Endothelial cell of umbilical vein (primary cell): ENCODE results near the gene ADAMTS17. TPM values are rescaled to one million over a fixed set of nuclear protein-coding genes. Genes with fewer than 3 reads are reported as not detected.

ENCODE experiments used
- BruUV-seq: library from RNA; stranded (reverse); fragments of 400-500 nt; replicated peaks from 2 replicates; lab custom pipeline; 2021; lab: Mats Ljungman, UMichigan
- CTCF ChIA-PET: fragments of 300-600, 350-600 bp; sonication (Branson Sonifier 250); formaldehyde crosslinking; loops from one replicate; lab custom pipeline; 2021; ENCODE audit warnings: antibody characterized with exemption, inconsistent platforms; lab: Charles Lee
- POLR2A ChIA-PET: fragments of 300-600, 350-600 bp; sonication (Branson Sonifier 250); formaldehyde crosslinking; loops from one replicate; lab custom pipeline; 2021; ENCODE audit warnings: antibody characterized with exemption, inconsistent platforms; lab: Charles Lee
- DNase-seq: peaks from one replicate; pipeline ENCODE4 v3.0.0-alpha.2; 2011; ENCODE audit warnings: low read depth, low spot score
- FAIRE-seq: peaks from 2 replicates; lab custom pipeline; 2011; peaks lifted over from hg19 to GRCh38; lab: Jason Lieb, UNC
- H2AFZ ChIP-seq: 2 replicates; pipeline ENCODE4 v1.6.0; 2012; ENCODE audit warnings: low read depth, low read length, control low read depth, inconsistent platforms
- H3K27ac ChIP-seq: 2 replicates; pipeline ENCODE4 v1.5.1; 2011; ENCODE audit warnings: low read depth, mild to moderate bottlenecking, control low read depth, low read length, moderate library complexity; ENCODE audit not compliant: insufficient read depth
- H3K27me3 ChIP-seq, 2 experiments: 2 replicates each; pipeline versions ENCODE4 v1.6.0 to v1.6.1; 2011; ENCODE audit warnings: low read length in 2 of 2, mixed read lengths in 1 of 2; ENCODE audit not compliant: control insufficient read depth in 2 of 2, insufficient read depth in 2 of 2
- H3K36me3 ChIP-seq, 2 experiments: 2 replicates in 1 of 2; 3 replicates in 1 of 2; pipeline ENCODE4 v1.5.1; 2011; ENCODE audit warnings: low read length in 2 of 2, mild to moderate bottlenecking in 1 of 2, moderate library complexity in 1 of 2; ENCODE audit not compliant: control insufficient read depth in 2 of 2, insufficient read depth in 2 of 2; ENCODE audit errors: extremely low read depth in 1 of 2
- H3K4me1 ChIP-seq: 3 replicates; pipeline ENCODE4 v1.5.1; 2011; ENCODE audit warnings: mild to moderate bottlenecking, low read length; ENCODE audit not compliant: control insufficient read depth, insufficient read depth; ENCODE audit errors: extremely low read depth
- H3K4me2 ChIP-seq: 2 replicates; pipeline ENCODE4 v1.6.1; 2011; ENCODE audit warnings: low read length, control low read depth, mixed read lengths; ENCODE audit not compliant: insufficient read depth
- H3K4me3 ChIP-seq, 3 experiments: fragments of 200-600 bp in 1 of 3; sonication (generic), shearing (Covaris generic) in 1 of 3; replicated peaks in 1 of 3; 2 replicates each; pipeline ENCODE4 v1.5.1; 2011 to 2016; ENCODE audit warnings: control low read depth in 3 of 3, low read length in 3 of 3, mild to moderate bottlenecking in 2 of 3, inconsistent platforms in 1 of 3, low read depth in 1 of 3, moderate library complexity in 1 of 3; ENCODE audit not compliant: insufficient read depth in 1 of 3
- H3K79me2 ChIP-seq: 2 replicates; pipeline ENCODE4 v1.6.0; 2012; ENCODE audit warnings: low read length, inconsistent platforms; ENCODE audit not compliant: control insufficient read depth, insufficient read depth
- H3K9ac ChIP-seq: replicated peaks from 2 replicates; pipeline ENCODE3; 2011; ENCODE audit warnings: low read length, control low read depth; ENCODE audit not compliant: insufficient read depth; ENCODE audit errors: extremely low read depth
- H3K9me1 ChIP-seq: replicated peaks from 3 replicates; pipeline ENCODE4 v1.6.0; 2011; ENCODE audit warnings: mild to moderate bottlenecking, low read length; ENCODE audit not compliant: control insufficient read depth, insufficient read depth; ENCODE audit errors: extremely low read depth
- H3K9me3 ChIP-seq: replicated peaks from 2 replicates; pipeline ENCODE4 v1.5.1; 2012; ENCODE audit warnings: low read length, inconsistent platforms; ENCODE audit not compliant: control insufficient read depth, insufficient read depth
- H4K20me1 ChIP-seq: replicated peaks from 2 replicates; pipeline ENCODE3; 2011; ENCODE audit warnings: mild to moderate bottlenecking, low read length; ENCODE audit not compliant: control insufficient read depth, insufficient read depth; ENCODE audit errors: extremely low read depth
- EZH2 ChIP-seq: IDR thresholded peaks from 2 replicates; pipeline ENCODE4 v1.6.1; 2012; ENCODE audit warnings: borderline replicate concordance, low read depth, mild to moderate bottlenecking, moderate library complexity, low read length, inconsistent platforms; ENCODE audit not compliant: severe bottlenecking
- FOS ChIP-seq: IDR thresholded peaks from 2 replicates; pipeline ENCODE4 v1.6.1; 2011; ENCODE audit warnings: mild to moderate bottlenecking, low read length, moderate library complexity, borderline replicate concordance; ENCODE audit not compliant: insufficient read depth
- JUN ChIP-seq: IDR thresholded peaks from 2 replicates; pipeline ENCODE4 v1.6.1; 2011; ENCODE audit warnings: borderline replicate concordance, low read depth; ENCODE audit not compliant: insufficient read length, insufficient read depth
- MYC ChIP-seq: IDR thresholded peaks from one replicate; pipeline ENCODE4 v1.6.1; 2011; ENCODE audit warnings: mild to moderate bottlenecking, low read depth, low read length
- POLR2AphosphoS5 ChIP-seq: IDR thresholded peaks from 2 replicates; pipeline ENCODE4 v1.6.1; 2012; ENCODE audit warnings: low read depth, mild to moderate bottlenecking, control low read depth, low read length, moderate library complexity; ENCODE audit not compliant: insufficient read depth
- dilution Hi-C: fragments of 300-500 bp; cut with MboI; formaldehyde crosslinking; loops from one replicate; pipeline ENCODE4 v1.15.0; 2019; ENCODE audit warnings: low sequenced_read_pairs; ENCODE audit not compliant: extremely low pct_ligation_motif_present
- intact Hi-C: fragments of 100-400 bp; cut with micrococcal nuclease; formaldehyde crosslinking; loops from one replicate; pipeline ENCODE4 v1.10.0; 2022
- polyA plus RNA-seq, 4 experiments: library from polyadenylated mRNA; depleted of rRNA in 3 of 4; stranded (reverse) in 3 of 4; unstranded in 1 of 4; fragments of >200 nt; gene quantifications; 2 replicates each; pipeline versions ENCODE4 v1.2.1 to v1.2.3, GENCODE V29; 2011 to 2012; ENCODE audit warnings: missing spikeins in 1 of 4
- total RNA-seq: library from RNA; stranded (reverse); gene quantifications from 2 replicates; pipeline ENCODE4 v1.2.3, GENCODE V29; 2021
- TF ChIP-seq, protein P1 (sequence below): IDR thresholded peaks from 2 replicates; pipeline ENCODE4 v1.6.1; 2011; ENCODE audit not compliant: insufficient read depth, insufficient read length
- TF ChIP-seq, protein P2 (sequence below), 2 donors: IDR thresholded peaks; 1 replicate in 1 of 2; 2 replicates in 1 of 2; pipeline ENCODE4 v1.5.1; 2011; ENCODE audit warnings: low read length in 2 of 2, mild to moderate bottlenecking in 2 of 2, moderate library complexity in 2 of 2, control low read depth in 1 of 2, inconsistent platforms in 1 of 2, low read depth in 1 of 2; ENCODE audit not compliant: insufficient read depth in 1 of 2; ENCODE audit errors: extremely low read depth in 1 of 2

ADAMTS17 gene
- total and polyA plus RNA-seq, 2 donors (not counting 3 experiments of a cell fraction or from before 2014, with no cell fraction given), result 0.12 TPM; not detected in 1

DNA sequence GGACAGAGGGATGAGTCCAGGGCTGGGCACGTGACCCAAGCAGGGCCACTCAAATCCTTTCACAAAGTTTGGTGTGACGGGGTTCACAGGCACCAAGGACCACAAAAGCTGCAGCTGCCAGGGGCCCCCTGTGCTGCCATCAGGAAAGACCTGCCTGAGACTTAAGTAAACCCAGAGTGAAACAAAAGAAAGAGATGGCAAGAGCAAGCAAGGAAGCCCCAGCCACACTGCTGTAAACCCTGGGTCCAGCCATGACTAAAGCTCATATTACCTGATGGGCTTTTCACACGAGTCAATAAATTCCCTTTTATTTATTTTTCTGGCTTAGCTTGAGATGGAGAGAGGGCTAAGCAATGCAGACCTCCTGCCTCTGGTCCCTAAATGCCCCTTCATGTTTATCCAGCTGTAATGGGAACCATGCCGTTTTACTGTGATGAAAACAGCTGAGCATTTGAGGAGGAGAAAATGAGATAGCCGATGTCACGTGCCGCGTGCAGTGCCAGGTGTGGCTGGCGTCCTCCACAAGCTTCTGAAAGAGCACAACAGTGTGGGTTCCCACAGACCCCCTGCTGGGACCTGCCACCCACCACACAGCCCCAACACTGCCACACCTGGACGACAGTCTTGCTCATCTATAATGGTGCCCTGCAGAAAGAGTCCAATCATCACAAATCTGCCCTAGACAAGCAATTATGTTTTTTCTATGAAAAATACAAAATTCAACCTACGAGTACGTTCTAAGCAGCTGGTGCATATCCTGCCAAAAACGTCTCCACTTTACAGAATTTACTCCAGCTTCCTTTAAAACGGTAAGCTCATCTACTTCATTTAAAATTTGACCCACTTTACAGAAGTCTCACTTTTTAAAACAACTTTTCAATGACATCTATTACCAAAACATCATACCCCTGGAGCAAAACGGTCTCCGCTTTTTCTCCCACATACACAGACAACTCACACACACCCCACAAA is 34.2 kb downstream of the ADAMTS17 start:
- no peak overlapping the region for H3K4me3 ChIP-seq
- H3K36me3 ChIP-seq, result no peaks in the 10 kb centered on the region
- H3K9ac ChIP-seq, result no peak overlapping the region
- FAIRE-seq (no peak), DNase-seq (no peak)
- intact Hi-C loops (no loop called here), dilution Hi-C loops (no loop called here)
- H3K4me1 ChIP-seq, result no peaks in the 10 kb centered on the region
- no TSS peak for BruUV-seq
- no peaks in the 10 kb centered on the region for H3K79me2 ChIP-seq
- H2AFZ ChIP-seq, result no peak overlapping the region
- peaks cover 7% of the 10 kb centered on the region for H3K9me3 ChIP-seq
- CTCF ChIA-PET, result no interaction called here
- H4K20me1 ChIP-seq, result no peaks in the 10 kb centered on the region
- H3K4me2 ChIP-seq, result no peak overlapping the region
- TF ChIP-seq POLR2AphosphoS5, result no peak
- TF ChIP-seq FOS, result no peak
- TF ChIP-seq JUN, result no peak
- TF ChIP-seq MYC, result no peak
- no peak for TF ChIP-seq EZH2
- TF ChIP-seq, protein P1, sequence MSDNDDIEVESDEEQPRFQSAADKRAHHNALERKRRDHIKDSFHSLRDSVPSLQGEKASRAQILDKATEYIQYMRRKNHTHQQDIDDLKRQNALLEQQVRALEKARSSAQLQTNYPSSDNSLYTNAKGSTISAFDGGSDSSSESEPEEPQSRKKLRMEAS, result no peak
- TF ChIP-seq, protein P2, sequence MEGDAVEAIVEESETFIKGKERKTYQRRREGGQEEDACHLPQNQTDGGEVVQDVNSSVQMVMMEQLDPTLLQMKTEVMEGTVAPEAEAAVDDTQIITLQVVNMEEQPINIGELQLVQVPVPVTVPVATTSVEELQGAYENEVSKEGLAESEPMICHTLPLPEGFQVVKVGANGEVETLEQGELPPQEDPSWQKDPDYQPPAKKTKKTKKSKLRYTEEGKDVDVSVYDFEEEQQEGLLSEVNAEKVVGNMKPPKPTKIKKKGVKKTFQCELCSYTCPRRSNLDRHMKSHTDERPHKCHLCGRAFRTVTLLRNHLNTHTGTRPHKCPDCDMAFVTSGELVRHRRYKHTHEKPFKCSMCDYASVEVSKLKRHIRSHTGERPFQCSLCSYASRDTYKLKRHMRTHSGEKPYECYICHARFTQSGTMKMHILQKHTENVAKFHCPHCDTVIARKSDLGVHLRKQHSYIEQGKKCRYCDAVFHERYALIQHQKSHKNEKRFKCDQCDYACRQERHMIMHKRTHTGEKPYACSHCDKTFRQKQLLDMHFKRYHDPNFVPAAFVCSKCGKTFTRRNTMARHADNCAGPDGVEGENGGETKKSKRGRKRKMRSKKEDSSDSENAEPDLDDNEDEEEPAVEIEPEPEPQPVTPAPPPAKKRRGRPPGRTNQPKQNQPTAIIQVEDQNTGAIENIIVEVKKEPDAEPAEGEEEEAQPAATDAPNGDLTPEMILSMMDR (IDR thresholded peaks at IDR 0.05; ENCODE audit: extremely low read depth in 1 of 2, insufficient read depth in 1 of 2, low read depth in 1 of 2, low read length in 2 of 2), result no peak
- H3K9me1 ChIP-seq, result no peaks in the 10 kb centered on the region
- H3K27ac ChIP-seq, result no peak overlapping the region
- POLR2A ChIA-PET, result no interaction called here
- no peaks in the 10 kb centered on the region for H3K27me3 ChIP-seq
